Measurements from ENCODE around the gene SLC2A1. TPM values are rescaled to one million over a fixed set of nuclear protein-coding genes. Genes with fewer than 3 reads are reported as not detected.

The SLC2A1 gene
- total RNA-seq, 2 experiments from 2014 or later = 113 to 123 TPM

- ATAC-seq = peak; percentile 44
- peaks cover 97% of the 10 kb centered on the region for H3K4me1 Mint-ChIP-seq (ENCODE audit: low read depth)
- no peaks in the 10 kb centered on the region for H3K27me3 Mint-ChIP-seq (ENCODE audit: low read depth)
- POLR2A ChIA-PET = interaction anchor here (1.1 to 2.3 kb wide), 3 partner anchors 9 to 26 kb away, joined by 3 to 17 read pairs (median 16); no protein-coding TSS in a partner anchor
- CTCF ChIA-PET = interaction anchor here (0.7 to 2.4 kb wide), 9 partner anchors 8 to 142 kb away, joined by 3 to 18 read pairs (median 6); no protein-coding TSS in a partner anchor
- peak overlapping the region; percentile 74 for H3K4me3 Mint-ChIP-seq
- H3K27ac Mint-ChIP-seq = peak overlapping the region; percentile 97
- H3K36me3 Mint-ChIP-seq (ENCODE audit: low read depth) = peaks cover 83% of the 10 kb centered on the region
- H3K9me3 Mint-ChIP-seq (ENCODE audit: insufficient read depth) = no peaks in the 10 kb centered on the region
- peak; percentile 78 for DNase-seq
Measured at GRCh38 chr1:42931108-42931539, 27.5 kb downstream of the SLC2A1 start.

GRCh38 chr1:42930178-42931107, 28.2 kb downstream of the SLC2A1 start:
- H3K4me1 Mint-ChIP-seq (ENCODE audit: low read depth) = peaks cover 97% of the 10 kb centered on the region
- no peak for ATAC-seq
- DNase-seq = no peak
- H3K4me3 Mint-ChIP-seq = peak overlapping the region; percentile 74
- peak overlapping the region; percentile 97 for H3K27ac Mint-ChIP-seq
- no peaks in the 10 kb centered on the region for H3K27me3 Mint-ChIP-seq (ENCODE audit: low read depth)
- POLR2A ChIA-PET = no interaction called here
- H3K36me3 Mint-ChIP-seq (ENCODE audit: low read depth) = peaks cover 88% of the 10 kb centered on the region
- CTCF ChIA-PET = interaction anchor here (1.9 kb wide), 1 partner anchor 143 kb away, joined by 7 read pairs; no protein-coding TSS in a partner anchor
- no peaks in the 10 kb centered on the region for H3K9me3 Mint-ChIP-seq (ENCODE audit: insufficient read depth)

DNA sequence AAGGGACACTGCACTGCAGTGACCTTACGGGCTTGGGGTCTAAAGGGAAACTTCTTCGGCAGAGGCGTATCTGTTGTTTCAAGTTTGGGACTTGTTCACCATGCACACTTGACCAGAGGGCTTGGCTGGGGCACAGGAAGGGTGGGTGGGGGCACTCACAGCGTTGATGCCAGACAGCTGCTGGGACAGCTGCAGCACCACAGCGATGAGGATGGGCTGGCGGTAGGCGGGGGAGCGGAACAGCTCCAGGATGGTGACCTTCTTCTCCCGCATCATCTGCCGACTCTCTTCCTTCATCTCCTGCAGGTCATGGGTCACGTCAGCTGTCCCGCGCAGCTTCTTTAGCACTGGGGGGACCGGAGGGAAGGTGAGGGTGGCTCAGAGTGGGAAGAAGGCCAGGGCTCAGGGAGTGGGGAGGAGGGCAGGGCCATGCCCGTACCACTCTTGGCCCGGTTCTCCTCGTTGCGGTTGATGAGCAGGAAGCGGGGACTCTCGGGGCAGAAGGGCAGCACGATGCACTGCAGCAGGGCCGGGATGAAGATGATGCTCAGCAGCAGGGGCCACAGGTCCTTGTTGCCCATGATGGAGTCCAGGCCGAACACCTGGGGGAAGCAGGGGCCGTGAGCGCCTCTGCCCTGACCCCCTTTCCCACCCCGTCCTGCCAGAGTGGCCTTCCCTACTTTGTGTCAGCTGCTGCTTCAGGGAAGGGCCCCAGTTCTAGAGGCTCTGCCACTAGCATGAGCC, 29.1 kb downstream of the SLC2A1 start:
- ChIA-PET CTCF (interaction anchor here (1.9 kb wide), 1 partner anchor 144 kb away, joined by 7 read pairs; no protein-coding TSS in a partner anchor), POLR2A (interaction anchor here (0.9 kb wide), 1 partner anchor 21 kb away, joined by 3 read pairs; no protein-coding TSS in a partner anchor)
- Mint-ChIP-seq H3K4me3 (peak overlapping the region; percentile 74), H3K36me3 (ENCODE audit: low read depth) (peaks cover 88% of the 10 kb centered on the region), H3K4me1 (ENCODE audit: low read depth) (peaks cover 95% of the 10 kb centered on the region), H3K9me3 (ENCODE audit: insufficient read depth) (no peaks in the 10 kb centered on the region), H3K27me3 (ENCODE audit: low read depth) (no peaks in the 10 kb centered on the region), H3K27ac (peak overlapping the region; percentile 97)
- ATAC-seq (no peak), DNase-seq (no peak)

DNA sequence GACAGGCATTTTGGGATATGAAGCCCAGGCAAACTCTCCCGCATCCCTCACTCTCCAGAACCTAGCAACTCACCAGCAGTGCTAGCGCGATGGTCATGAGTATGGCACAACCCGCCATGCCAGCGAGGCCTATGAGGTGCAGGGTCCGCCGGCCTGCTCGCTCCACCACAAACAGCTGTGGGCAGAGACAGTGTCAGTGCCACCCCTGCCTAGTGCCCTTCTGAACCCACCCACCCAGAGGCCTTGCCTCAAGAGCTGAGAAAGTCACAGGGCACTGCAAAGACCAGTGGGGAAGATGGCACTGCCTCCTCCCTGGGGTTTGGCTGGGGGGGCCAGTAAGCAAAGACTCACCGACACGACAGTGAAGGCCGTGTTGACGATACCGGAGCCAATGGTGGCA, 29.8 kb downstream of the SLC2A1 start:
- Mint-ChIP-seq H3K4me1 (ENCODE audit: low read depth) (peaks cover 91% of the 10 kb centered on the region), H3K27ac (peak overlapping the region; percentile 97), H3K27me3 (ENCODE audit: low read depth) (no peaks in the 10 kb centered on the region), H3K9me3 (ENCODE audit: insufficient read depth) (no peaks in the 10 kb centered on the region), H3K4me3 (peak overlapping the region; percentile 23), H3K36me3 (ENCODE audit: low read depth) (peaks cover 81% of the 10 kb centered on the region)
- ChIA-PET POLR2A (interaction anchor here (0.9 kb wide), 1 partner anchor 22 kb away, joined by 3 read pairs; no protein-coding TSS in a partner anchor), CTCF (interaction anchor here (1.9 to 2.3 kb wide), 2 partner anchors 144 to 145 kb away, joined by 7 read pairs; no protein-coding TSS in a partner anchor)
- DNase-seq (no peak), ATAC-seq (no peak)

DNA sequence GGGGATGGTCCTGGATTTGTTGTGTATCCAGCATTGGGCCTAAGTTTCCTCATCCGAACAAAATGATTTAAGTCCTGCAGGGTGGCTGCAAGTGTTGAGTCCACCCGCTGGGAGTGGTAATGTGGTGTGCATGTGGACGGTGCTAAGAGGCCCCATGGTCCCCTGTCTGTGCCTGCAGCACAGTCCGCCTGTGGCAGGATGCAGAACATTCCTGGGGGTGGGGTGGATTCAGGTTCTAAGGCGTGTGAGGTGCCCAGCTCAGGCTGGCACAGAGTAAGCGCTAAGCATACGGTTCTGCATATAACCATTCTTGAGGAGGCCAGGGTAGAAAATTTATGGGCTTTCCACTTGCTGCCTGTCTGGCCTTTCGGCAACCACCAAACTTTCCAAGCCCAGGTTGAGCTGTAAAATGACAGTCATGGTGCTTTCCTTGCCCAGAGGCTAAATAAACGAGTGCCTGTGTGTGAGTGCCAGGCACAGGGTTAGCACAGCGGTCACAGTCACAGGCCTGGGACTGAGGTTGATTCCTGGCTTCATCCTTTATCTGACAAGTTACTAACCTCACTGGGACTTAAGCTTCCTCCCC, 30.7 kb downstream of the SLC2A1 start:
- no peak for ATAC-seq

DNA sequence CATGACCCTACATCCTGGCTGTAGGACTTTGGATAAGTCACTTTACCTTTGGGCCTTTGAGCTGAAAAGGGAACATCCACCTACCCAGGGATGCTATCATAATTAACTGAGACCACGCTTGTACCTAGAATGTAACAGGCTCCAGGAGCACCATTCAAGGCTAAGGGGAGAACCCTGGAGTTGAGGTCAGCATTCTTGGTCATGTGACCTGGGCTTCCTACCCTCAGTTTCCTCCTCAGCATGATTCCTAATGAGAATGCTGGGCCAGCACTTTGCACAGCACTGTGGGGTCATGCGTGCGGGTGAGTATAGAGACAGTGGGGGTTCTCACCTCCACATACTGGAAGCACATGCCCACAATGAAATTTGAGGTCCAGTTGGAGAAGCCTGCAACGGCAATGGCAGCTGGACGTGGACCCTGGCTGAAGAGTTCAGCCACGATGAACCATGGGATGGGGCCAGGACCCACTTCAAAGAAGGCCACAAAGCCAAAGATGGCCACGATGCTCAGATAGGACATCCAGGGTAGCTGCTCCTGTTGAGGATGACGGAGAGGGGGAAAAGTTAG, 31.3 kb downstream of the SLC2A1 start:
- DNase-seq (no peak), ATAC-seq (no peak)
- ChIA-PET CTCF (interaction anchor here (1.5 to 2.3 kb wide), 2 partner anchors 22 to 146 kb away, joined by 3 to 7 read pairs; no protein-coding TSS in a partner anchor), POLR2A (no interaction called here)
- Mint-ChIP-seq H3K9me3 (ENCODE audit: insufficient read depth) (no peaks in the 10 kb centered on the region), H3K4me1 (ENCODE audit: low read depth) (peaks cover 90% of the 10 kb centered on the region), H3K27me3 (ENCODE audit: low read depth) (no peaks in the 10 kb centered on the region), H3K27ac (peak overlapping the region; percentile 35), H3K36me3 (ENCODE audit: low read depth) (peaks cover 66% of the 10 kb centered on the region), H3K4me3 (no peak overlapping the region)

More for the DNA sequence above, 30.7 kb downstream of the SLC2A1 start:
- ChIA-PET POLR2A (no interaction called here), CTCF (interaction anchor here (1.5 to 2.3 kb wide), 2 partner anchors 22 to 146 kb away, joined by 3 to 7 read pairs; no protein-coding TSS in a partner anchor)
- peaks cover 72% of the 10 kb centered on the region for H3K36me3 Mint-ChIP-seq (ENCODE audit: low read depth)
- DNase-seq = no peak
- no peaks in the 10 kb centered on the region for H3K27me3 Mint-ChIP-seq (ENCODE audit: low read depth)
- H3K4me3 Mint-ChIP-seq = no peak overlapping the region
- no peaks in the 10 kb centered on the region for H3K9me3 Mint-ChIP-seq (ENCODE audit: insufficient read depth)
- H3K27ac Mint-ChIP-seq = peak overlapping the region; percentile 97
- H3K4me1 Mint-ChIP-seq (ENCODE audit: low read depth) = peaks cover 90% of the 10 kb centered on the region

DNA sequence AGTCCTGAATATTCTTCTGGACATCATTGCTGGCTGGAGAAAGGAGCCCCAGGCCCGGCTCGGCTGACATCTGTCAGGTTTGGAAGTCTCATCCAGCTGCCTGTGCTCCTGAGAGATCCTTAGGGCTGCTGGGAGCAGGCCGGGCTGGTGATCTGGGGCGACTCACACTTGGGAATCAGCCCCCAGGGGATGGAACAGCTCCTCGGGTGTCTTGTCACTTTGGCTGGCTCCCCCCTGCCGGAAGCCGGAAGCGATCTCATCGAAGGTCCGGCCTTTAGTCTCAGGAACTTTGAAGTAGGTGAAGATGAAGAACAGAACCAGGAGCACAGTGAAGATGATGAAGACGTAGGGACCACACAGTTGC, 31.8 kb downstream of the SLC2A1 start:
- peaks cover 85% of the 10 kb centered on the region for H3K4me1 Mint-ChIP-seq (ENCODE audit: low read depth)
- H3K27ac Mint-ChIP-seq = peak overlapping the region; percentile 35
- POLR2A ChIA-PET = no interaction called here

DNA sequence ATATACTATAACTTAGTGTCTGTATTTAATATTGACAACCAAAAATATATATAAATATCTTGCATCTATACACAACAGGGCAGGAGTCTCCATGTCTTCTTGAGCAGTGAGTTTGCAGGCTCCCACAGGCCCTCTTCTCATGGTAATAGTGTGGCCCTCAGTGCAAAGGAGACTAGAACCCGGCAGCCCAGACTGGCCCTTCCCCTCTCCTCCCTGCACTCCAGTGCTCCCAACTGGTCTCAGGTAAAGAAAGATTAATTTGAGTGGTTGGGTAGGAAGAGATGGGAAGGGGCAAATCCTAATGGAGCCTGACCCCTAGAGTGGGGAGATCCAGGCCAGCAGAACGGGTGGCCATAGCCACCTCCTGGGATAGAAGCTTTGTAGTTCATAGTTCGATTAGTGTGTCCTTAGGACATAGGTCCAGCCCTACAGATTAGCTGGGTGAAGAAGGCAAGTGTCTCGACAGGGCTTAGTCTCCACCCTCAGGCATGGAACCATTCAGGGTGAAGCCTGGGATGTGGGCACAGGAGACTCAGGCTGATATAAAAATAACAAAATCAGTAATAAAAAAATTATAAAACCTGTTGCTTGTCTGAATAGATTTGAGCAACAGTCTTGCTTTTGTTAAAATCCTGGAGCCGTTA, 32.3 kb downstream of the SLC2A1 start:
- H3K27ac Mint-ChIP-seq = peak overlapping the region; percentile 8
- no peak overlapping the region for H3K4me3 Mint-ChIP-seq
- H3K9me3 Mint-ChIP-seq (ENCODE audit: insufficient read depth) = no peaks in the 10 kb centered on the region
- H3K4me1 Mint-ChIP-seq (ENCODE audit: low read depth) = peaks cover 81% of the 10 kb centered on the region
- CTCF ChIA-PET = interaction anchor here (1.5 to 2.3 kb wide), 2 partner anchors 23 to 147 kb away, joined by 3 to 7 read pairs; no protein-coding TSS in a partner anchor
- DNase-seq (no peak), ATAC-seq (no peak)
- H3K36me3 Mint-ChIP-seq (ENCODE audit: low read depth) = peaks cover 63% of the 10 kb centered on the region
- POLR2A ChIA-PET = interaction anchor here (2.6 kb wide), 1 partner anchor 27 kb away, joined by 14 read pairs; no protein-coding TSS in a partner anchor
- H3K27me3 Mint-ChIP-seq (ENCODE audit: low read depth) = no peaks in the 10 kb centered on the region

More for the DNA sequence above, 31.8 kb downstream of the SLC2A1 start:
- H3K4me3 Mint-ChIP-seq = no peak overlapping the region
- peaks cover 64% of the 10 kb centered on the region for H3K36me3 Mint-ChIP-seq (ENCODE audit: low read depth)
- H3K27me3 Mint-ChIP-seq (ENCODE audit: low read depth) = no peaks in the 10 kb centered on the region
- H3K9me3 Mint-ChIP-seq (ENCODE audit: insufficient read depth) = no peaks in the 10 kb centered on the region
- CTCF ChIA-PET = interaction anchor here (1.5 to 2.3 kb wide), 2 partner anchors 23 to 147 kb away, joined by 3 to 7 read pairs; no protein-coding TSS in a partner anchor
- ATAC-seq (no peak), DNase-seq (no peak)

GRCh38 chr1:42924851-42925760, 33.6 kb downstream of the SLC2A1 start:
- peaks cover 50% of the 10 kb centered on the region for H3K36me3 Mint-ChIP-seq (ENCODE audit: low read depth)
- CTCF ChIA-PET = interaction anchor here (0.8 to 5.4 kb wide), 14 partner anchors 9 to 159 kb away, joined by 3 to 192 read pairs (median 5); partner anchors contain the start of genes C1orf50, P3H1 and ZNF691

More at GRCh38 chr1:42924851-42925760, 33.6 kb downstream of the SLC2A1 start:
- ATAC-seq (no peak), DNase-seq (no peak)
- H3K9me3 Mint-ChIP-seq (ENCODE audit: insufficient read depth) = no peaks in the 10 kb centered on the region
- peaks cover 69% of the 10 kb centered on the region for H3K4me1 Mint-ChIP-seq (ENCODE audit: low read depth)
- H3K4me3 Mint-ChIP-seq = peak overlapping the region; percentile 90
- POLR2A ChIA-PET = interaction anchor here (0.6 to 3.1 kb wide), 10 partner anchors 9 to 468 kb away, joined by 3 to 23 read pairs (median 6); no protein-coding TSS in a partner anchor
- H3K27me3 Mint-ChIP-seq (ENCODE audit: low read depth) = no peaks in the 10 kb centered on the region
- H3K27ac Mint-ChIP-seq = peak overlapping the region; percentile 95
